ENCODE measurements around the gene ELL2. TPM values are rescaled to one million over a fixed set of nuclear protein-coding genes. Genes with fewer than 3 reads are reported as not detected.

Gene ELL2
- polyA plus RNA-seq, 1 of the 3 experiments (the other 2 are of a cell fraction), result 18.4 TPM

DNA sequence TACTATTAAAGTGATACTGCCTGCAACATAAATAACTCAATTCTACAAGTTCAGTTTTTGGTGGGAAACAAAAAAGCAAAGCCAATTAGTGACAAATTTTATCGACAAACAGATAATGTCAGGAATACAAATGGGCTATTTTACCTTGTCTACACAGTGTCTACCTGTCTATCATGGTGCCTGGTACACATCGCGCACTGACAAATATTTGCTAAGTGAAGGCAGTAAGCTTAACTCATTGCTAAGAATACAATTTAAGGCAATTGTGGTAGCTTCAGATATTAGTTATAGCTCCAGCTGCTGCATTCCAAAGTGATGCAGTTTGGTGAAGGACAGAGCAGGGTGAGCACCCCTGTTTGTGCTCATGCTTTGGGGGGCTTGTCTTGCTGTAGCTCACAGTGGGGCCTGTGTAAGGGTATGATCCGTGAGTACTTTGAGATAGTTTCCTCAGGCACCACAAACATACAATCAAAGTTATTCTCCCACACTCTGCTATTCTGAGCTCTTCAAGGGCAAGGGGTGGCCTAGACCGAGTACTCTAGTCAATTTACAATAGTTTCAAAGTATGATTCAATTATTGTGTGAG, 24.7 kb downstream of the ELL2 start:
- Histone ChIP-seq H3K9me2 (no peaks in the 10 kb centered on the region), H3F3A (replicated peaks; ENCODE audit: insufficient read depth) (peaks cover 12% of the 10 kb centered on the region), H3K4me2 (no peak overlapping the region), H4K20me1 (ENCODE audit: insufficient read depth) (peaks cover 76% of the 10 kb centered on the region), H3K9ac (no peak overlapping the region), H3K4me1 (ENCODE audit: control insufficient read depth in 1 of 2, insufficient read depth in 2 of 2, low read depth in 1 of 2, low read length in 1 of 2) (peaks cover 0 to 15% of the 10 kb centered on the region in 2 experiments; a peak in 3 of 4 replicates), H3K79me2 (ENCODE audit: insufficient read depth) (peaks cover 99% of the 10 kb centered on the region), H3K27me3 (ENCODE audit: insufficient read depth) (no peaks in the 10 kb centered on the region), H3K4me3 (ENCODE audit: low read depth in 2 of 2, low read length in 1 of 2) (no peak overlapping the region), H2AFZ (ENCODE audit: low read depth) (no peak overlapping the region), H3K27ac (ENCODE audit: low read depth in 2 of 2, low read length in 1 of 2) (no peak overlapping the region), H3K36me3 (replicated peaks in 1 of 2; ENCODE audit: control insufficient read depth in 1 of 2, insufficient read depth in 2 of 2, low read length in 1 of 2) (peaks cover 14 to 39% of the 10 kb centered on the region in 2 experiments), H3K9me3 (no peaks in the 10 kb centered on the region)
- ChIA-PET POLR2A (interaction anchor here (1.2 kb wide), 1 partner anchor 13 kb away, joined by 3 read pairs; no protein-coding TSS in a partner anchor), CTCF (interaction anchor here (1.2 kb wide), 1 partner anchor 73 kb away, joined by 3 read pairs; no protein-coding TSS in a partner anchor)
- DNase-seq, result no peak
- TF ChIP-seq GABPA (IDR thresholded peaks at IDR 0.05; ENCODE audit: low read depth) (no peak), RAD21 (IDR thresholded peaks at IDR 0.05; ENCODE audit: low read length) (no peak), NFIC (IDR thresholded peaks at IDR 0.05; ENCODE audit: borderline replicate concordance) (no peak), POLR2AphosphoS5 (IDR thresholded peaks at IDR 0.05; ENCODE audit: low read depth, low read length) (no peak), TCF12 (IDR thresholded peaks at IDR 0.05) (no peak), TAF1 (IDR thresholded peaks at IDR 0.05; ENCODE audit: borderline replicate concordance, low read depth, low read length) (no peak), FOSL2 (IDR thresholded peaks at IDR 0.05; ENCODE audit: borderline replicate concordance, low read depth) (no peak), JUND (IDR thresholded peaks at IDR 0.05) (no peak), FOXM1 (IDR thresholded peaks at IDR 0.05; ENCODE audit: low read depth) (no peak), MXI1 (IDR thresholded peaks at IDR 0.05; ENCODE audit: low read depth, low read length) (no peak), MEF2A (IDR thresholded peaks at IDR 0.05; ENCODE audit: borderline replicate concordance, low read depth) (no peak), NRF1 (IDR thresholded peaks at IDR 0.05; ENCODE audit: low read depth, low read length) (no peak), RCOR1 (IDR thresholded peaks at IDR 0.05; ENCODE audit: low read length) (no peak), YY1 (IDR thresholded peaks at IDR 0.05; ENCODE audit: low read depth) (no peak), TEAD4 (IDR thresholded peaks at IDR 0.05; ENCODE audit: borderline replicate concordance, insufficient read depth) (no peak), SMC3 (IDR thresholded peaks at IDR 0.05; ENCODE audit: low read depth, low read length) (no peak)
- TF ChIP-seq, protein P1, sequence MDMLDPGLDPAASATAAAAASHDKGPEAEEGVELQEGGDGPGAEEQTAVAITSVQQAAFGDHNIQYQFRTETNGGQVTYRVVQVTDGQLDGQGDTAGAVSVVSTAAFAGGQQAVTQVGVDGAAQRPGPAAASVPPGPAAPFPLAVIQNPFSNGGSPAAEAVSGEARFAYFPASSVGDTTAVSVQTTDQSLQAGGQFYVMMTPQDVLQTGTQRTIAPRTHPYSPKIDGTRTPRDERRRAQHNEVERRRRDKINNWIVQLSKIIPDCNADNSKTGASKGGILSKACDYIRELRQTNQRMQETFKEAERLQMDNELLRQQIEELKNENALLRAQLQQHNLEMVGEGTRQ (IDR thresholded peaks at IDR 0.05; ENCODE audit: borderline replicate concordance, low read depth, low read length), result no peak
- TF ChIP-seq, protein P2, sequence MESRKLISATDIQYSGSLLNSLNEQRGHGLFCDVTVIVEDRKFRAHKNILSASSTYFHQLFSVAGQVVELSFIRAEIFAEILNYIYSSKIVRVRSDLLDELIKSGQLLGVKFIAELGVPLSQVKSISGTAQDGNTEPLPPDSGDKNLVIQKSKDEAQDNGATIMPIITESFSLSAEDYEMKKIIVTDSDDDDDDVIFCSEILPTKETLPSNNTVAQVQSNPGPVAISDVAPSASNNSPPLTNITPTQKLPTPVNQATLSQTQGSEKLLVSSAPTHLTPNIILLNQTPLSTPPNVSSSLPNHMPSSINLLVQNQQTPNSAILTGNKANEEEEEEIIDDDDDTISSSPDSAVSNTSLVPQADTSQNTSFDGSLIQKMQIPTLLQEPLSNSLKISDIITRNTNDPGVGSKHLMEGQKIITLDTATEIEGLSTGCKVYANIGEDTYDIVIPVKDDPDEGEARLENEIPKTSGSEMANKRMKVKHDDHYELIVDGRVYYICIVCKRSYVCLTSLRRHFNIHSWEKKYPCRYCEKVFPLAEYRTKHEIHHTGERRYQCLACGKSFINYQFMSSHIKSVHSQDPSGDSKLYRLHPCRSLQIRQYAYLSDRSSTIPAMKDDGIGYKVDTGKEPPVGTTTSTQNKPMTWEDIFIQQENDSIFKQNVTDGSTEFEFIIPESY (IDR thresholded peaks at IDR 0.05; ENCODE audit: borderline replicate concordance, low read depth), result no peak
- TF ChIP-seq, protein P3, sequence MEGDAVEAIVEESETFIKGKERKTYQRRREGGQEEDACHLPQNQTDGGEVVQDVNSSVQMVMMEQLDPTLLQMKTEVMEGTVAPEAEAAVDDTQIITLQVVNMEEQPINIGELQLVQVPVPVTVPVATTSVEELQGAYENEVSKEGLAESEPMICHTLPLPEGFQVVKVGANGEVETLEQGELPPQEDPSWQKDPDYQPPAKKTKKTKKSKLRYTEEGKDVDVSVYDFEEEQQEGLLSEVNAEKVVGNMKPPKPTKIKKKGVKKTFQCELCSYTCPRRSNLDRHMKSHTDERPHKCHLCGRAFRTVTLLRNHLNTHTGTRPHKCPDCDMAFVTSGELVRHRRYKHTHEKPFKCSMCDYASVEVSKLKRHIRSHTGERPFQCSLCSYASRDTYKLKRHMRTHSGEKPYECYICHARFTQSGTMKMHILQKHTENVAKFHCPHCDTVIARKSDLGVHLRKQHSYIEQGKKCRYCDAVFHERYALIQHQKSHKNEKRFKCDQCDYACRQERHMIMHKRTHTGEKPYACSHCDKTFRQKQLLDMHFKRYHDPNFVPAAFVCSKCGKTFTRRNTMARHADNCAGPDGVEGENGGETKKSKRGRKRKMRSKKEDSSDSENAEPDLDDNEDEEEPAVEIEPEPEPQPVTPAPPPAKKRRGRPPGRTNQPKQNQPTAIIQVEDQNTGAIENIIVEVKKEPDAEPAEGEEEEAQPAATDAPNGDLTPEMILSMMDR (IDR thresholded peaks at IDR 0.05), result no peak
- TF ChIP-seq, protein P4, sequence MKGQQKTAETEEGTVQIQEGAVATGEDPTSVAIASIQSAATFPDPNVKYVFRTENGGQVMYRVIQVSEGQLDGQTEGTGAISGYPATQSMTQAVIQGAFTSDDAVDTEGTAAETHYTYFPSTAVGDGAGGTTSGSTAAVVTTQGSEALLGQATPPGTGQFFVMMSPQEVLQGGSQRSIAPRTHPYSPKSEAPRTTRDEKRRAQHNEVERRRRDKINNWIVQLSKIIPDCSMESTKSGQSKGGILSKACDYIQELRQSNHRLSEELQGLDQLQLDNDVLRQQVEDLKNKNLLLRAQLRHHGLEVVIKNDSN (IDR thresholded peaks at IDR 0.05; ENCODE audit: borderline replicate concordance, low read depth), result no peak
- 89% methylated on average over 5 of the region's 5 CpGs for WGBS (ENCODE audit: low lambda C conversion rate)

All from SK-N-SH (cell line).